IPS-18c (cell line): ENCODE results near the gene CSTF1.
A peak's percentile ranks its signal among the peaks of the same experiment; 100 is the strongest.
"Not testable (repeated sequence)": the region's sequence is repeated elsewhere in the genome, so short reads cannot be mapped to it uniquely, and the experiment has no call there.

ENCODE experiments used
- H3K4me3 ChIP-seq: 2 replicates; pipeline ENCODE4 v1.7.0; 2013; ENCODE audit warnings: low read depth, mild to moderate bottlenecking, low read length, moderate library complexity; ENCODE audit not compliant: insufficient read depth
- H3K9me3 ChIP-seq: one replicate; pipeline ENCODE4 v1.6.1; 2013; ENCODE audit warnings: mild to moderate bottlenecking, low read length, moderate library complexity; ENCODE audit not compliant: control insufficient read depth, insufficient read depth

CSTF1 gene

GRCh38 chr20:56362833-56363413 is 29.5 kb upstream of the CSTF1 start:
- H3K4me3 ChIP-seq, result no peak overlapping the region
- no peaks in the 10 kb centered on the region for H3K9me3 ChIP-seq

GRCh38 chr20:56363491-56363890 is 29.0 kb upstream of the CSTF1 start:
- no peaks in the 10 kb centered on the region for H3K9me3 ChIP-seq
- no peak overlapping the region for H3K4me3 ChIP-seq

- Histone ChIP-seq H3K4me3 (no peak overlapping the region), H3K9me3 (no peaks in the 10 kb centered on the region)
Measured at GRCh38 chr20:56368351-56369134, 23.9 kb upstream of the CSTF1 start.

- H3K4me3 ChIP-seq, result no peak overlapping the region
- no peaks in the 10 kb centered on the region for H3K9me3 ChIP-seq
Measured at GRCh38 chr20:56369179-56369578, 23.3 kb upstream of the CSTF1 start.

- no peaks in the 10 kb centered on the region for H3K9me3 ChIP-seq
- no peak overlapping the region for H3K4me3 ChIP-seq
Measured at GRCh38 chr20:56371977-56372376, 20.5 kb upstream of the CSTF1 start.

GRCh38 chr20:56372850-56373249 is 19.6 kb upstream of the CSTF1 start:
- Histone ChIP-seq H3K9me3 (no peaks in the 10 kb centered on the region), H3K4me3 (no peak overlapping the region)

- Histone ChIP-seq H3K9me3 (no peaks in the 10 kb centered on the region), H3K4me3 (no peak overlapping the region)
Measured at GRCh38 chr20:56373942-56374341, 18.5 kb upstream of the CSTF1 start.

GRCh38 chr20:56376331-56376730 is 16.1 kb upstream of the CSTF1 start:
- Histone ChIP-seq H3K9me3 (no peaks in the 10 kb centered on the region), H3K4me3 (no peak overlapping the region)

GRCh38 chr20:56378386-56378785 is 14.1 kb upstream of the CSTF1 start:
- no peaks in the 10 kb centered on the region for H3K9me3 ChIP-seq
- H3K4me3 ChIP-seq, result no peak overlapping the region

GRCh38 chr20:56380375-56380774 is 12.1 kb upstream of the CSTF1 start:
- H3K9me3 ChIP-seq, result no peaks in the 10 kb centered on the region
- no peak overlapping the region for H3K4me3 ChIP-seq

GRCh38 chr20:56381501-56381900 is 10.9 kb upstream of the CSTF1 start:
- no peak overlapping the region for H3K4me3 ChIP-seq
- no peaks in the 10 kb centered on the region for H3K9me3 ChIP-seq

- no peaks in the 10 kb centered on the region for H3K9me3 ChIP-seq
Measured at GRCh38 chr20:56382696-56383095, 9.7 kb upstream of the CSTF1 start.

GRCh38 chr20:56383334-56383733 is 9.1 kb upstream of the CSTF1 start:
- Histone ChIP-seq H3K4me3 (no peak overlapping the region), H3K9me3 (no peaks in the 10 kb centered on the region)

More at GRCh38 chr20:56382696-56383095, 9.7 kb upstream of the CSTF1 start:
- H3K4me3 ChIP-seq, result no peak overlapping the region

GRCh38 chr20:56385130-56385529 is 7.3 kb upstream of the CSTF1 start:
- Histone ChIP-seq H3K4me3 (no peak overlapping the region), H3K9me3 (no peaks in the 10 kb centered on the region)

- no peaks in the 10 kb centered on the region for H3K9me3 ChIP-seq
- H3K4me3 ChIP-seq, result no peak overlapping the region
Measured at GRCh38 chr20:56386219-56386618, 6.2 kb upstream of the CSTF1 start.

GRCh38 chr20:56388882-56389281 is 3.6 kb upstream of the CSTF1 start:
- H3K4me3 ChIP-seq, result no peak overlapping the region
- no peaks in the 10 kb centered on the region for H3K9me3 ChIP-seq

GRCh38 chr20:56389807-56390206 is 2.6 kb upstream of the CSTF1 start:
- no peaks in the 10 kb centered on the region for H3K9me3 ChIP-seq
- H3K4me3 ChIP-seq, result no peak overlapping the region

GRCh38 chr20:56390396-56390795 is 2.0 kb upstream of the CSTF1 start:
- H3K9me3 ChIP-seq, result not testable (repeated sequence)
- H3K4me3 ChIP-seq, result peak overlapping the region; percentile 95; the same call in 1 of the 2 replicates

GRCh38 chr20:56391037-56391436 is 1.4 kb upstream of the CSTF1 start:
- H3K9me3 ChIP-seq, result no peaks in the 10 kb centered on the region
- peak overlapping the region; percentile 95 for H3K4me3 ChIP-seq
